Measurements from ENCODE around the gene RFPL3.
"Not testable (repeated sequence)": the region's sequence is repeated elsewhere in the genome, so short reads cannot be mapped to it uniquely, and the experiment has no call there.

RFPL3 gene

GRCh38 chr22:32331236-32331917 is 26.3 kb upstream of the RFPL3 start:
- no peak for DNase-seq

GRCh38 chr22:32331918-32332725 is 25.5 kb upstream of the RFPL3 start:
- no peak for DNase-seq

GRCh38 chr22:32333141-32333768 is 24.4 kb upstream of the RFPL3 start:
- no peak for DNase-seq

GRCh38 chr22:32333769-32334659 is 23.7 kb upstream of the RFPL3 start:
- DNase-seq, result no peak

- DNase-seq, result no peak
These were observed 22.9 kb upstream of the RFPL3 start for GRCh38 chr22:32334660-32335365.

- no peak for DNase-seq
These were observed 22.2 kb upstream of the RFPL3 start for GRCh38 chr22:32335471-32335870.

GRCh38 chr22:32336121-32336603 is 21.5 kb upstream of the RFPL3 start:
- no peak for DNase-seq

GRCh38 chr22:32336771-32337424 is 20.8 kb upstream of the RFPL3 start:
- no peak for DNase-seq

- not testable (repeated sequence) for DNase-seq
These were observed 20.2 kb upstream of the RFPL3 start for GRCh38 chr22:32337425-32337824.

GRCh38 chr22:32338757-32339156 is 18.9 kb upstream of the RFPL3 start:
- DNase-seq, result no peak

GRCh38 chr22:32339190-32340012 is 18.3 kb upstream of the RFPL3 start:
- no peak for DNase-seq

GRCh38 chr22:32340411-32340810 is 17.3 kb upstream of the RFPL3 start:
- no peak for DNase-seq

- DNase-seq, result peak; percentile 39
These were observed 16.4 kb upstream of the RFPL3 start for GRCh38 chr22:32341122-32341740.

- DNase-seq, result no peak
These were observed 14.7 kb upstream of the RFPL3 start for GRCh38 chr22:32342977-32343376.

- DNase-seq, result no peak
These were observed 13.7 kb upstream of the RFPL3 start for GRCh38 chr22:32343941-32344340.

- no peak for DNase-seq
These were observed 9.5 kb upstream of the RFPL3 start for GRCh38 chr22:32348031-32348611.

GRCh38 chr22:32351875-32352274 is 5.8 kb upstream of the RFPL3 start:
- DNase-seq, result not testable (repeated sequence)

- no peak for DNase-seq
These were observed 5.0 kb upstream of the RFPL3 start for GRCh38 chr22:32352681-32353080.

GRCh38 chr22:32353292-32353691 is 4.4 kb upstream of the RFPL3 start:
- no peak for DNase-seq
